HG03469 (cell line): ENCODE results near the gene OXER1.

Source experiments
- ATAC-seq: cut with Tn5 transposase; IDR thresholded peaks from one replicate; pipeline ENCODE4 v1.9.1; 2021; ENCODE audit warnings: mild to moderate bottlenecking, moderate library complexity, moderate number of reproducible peaks; ENCODE audit not compliant: unreplicated experiment

The OXER1 gene

GRCh38 chr2:42764096-42764495 lies at the start of gene OXER1:
Gene OXER1 (minus strand): TSS chr2:42764135. CDS start chr2:42764062, 73 bp downstream.
- ATAC-seq, result no peak

GRCh38 chr2:42812899-42813479 lies 49.1 kb upstream of the OXER1 start:
- ATAC-seq, result no peak

- ATAC-seq, result no peak
Observed at GRCh38 chr2:42810971-42811811, 47.3 kb upstream of the OXER1 start.

GRCh38 chr2:42810121-42810970 lies 46.4 kb upstream of the OXER1 start:
- peak; percentile 59 for ATAC-seq

GRCh38 chr2:42809819-42810120 lies 45.8 kb upstream of the OXER1 start:
- no peak for ATAC-seq

- no peak for ATAC-seq
Observed at GRCh38 chr2:42809131-42809818, 45.3 kb upstream of the OXER1 start.

- no peak for ATAC-seq
Observed at GRCh38 chr2:42808301-42808700, 44.4 kb upstream of the OXER1 start.

- no peak for ATAC-seq
Observed at GRCh38 chr2:42806786-42807185, 42.9 kb upstream of the OXER1 start.

- no peak for ATAC-seq
Observed at GRCh38 chr2:42804891-42805290, 41.0 kb upstream of the OXER1 start.

GRCh38 chr2:42804338-42804737 lies 40.4 kb upstream of the OXER1 start:
- ATAC-seq, result no peak

- no peak for ATAC-seq
Observed at GRCh38 chr2:42802150-42802549, 38.2 kb upstream of the OXER1 start.

GRCh38 chr2:42801381-42801780 lies 37.4 kb upstream of the OXER1 start:
- no peak for ATAC-seq

GRCh38 chr2:42800981-42801380 lies 37.0 kb upstream of the OXER1 start:
- no peak for ATAC-seq

GRCh38 chr2:42800461-42800962 lies 36.6 kb upstream of the OXER1 start:
- no peak for ATAC-seq

GRCh38 chr2:42799881-42800280 lies 35.9 kb upstream of the OXER1 start:
- no peak for ATAC-seq

GRCh38 chr2:42797281-42797680 lies 33.3 kb upstream of the OXER1 start:
- ATAC-seq, result no peak

- peak; percentile 30 for ATAC-seq
Observed at GRCh38 chr2:42796427-42797248, 32.7 kb upstream of the OXER1 start.

GRCh38 chr2:42795841-42796301 lies 31.9 kb upstream of the OXER1 start:
- ATAC-seq, result peak; percentile 30

- no peak for ATAC-seq
Observed at GRCh38 chr2:42795275-42795674, 31.3 kb upstream of the OXER1 start.
